Measurements from ENCODE around the gene UTY.
"Not testable (repeated sequence)": the region's sequence is repeated elsewhere in the genome, so short reads cannot be mapped to it uniquely, and the experiment has no call there.

Gene UTY

GRCh38 chrY:13299411-13299810 is 180.4 kb downstream of the UTY start:
- DNase-seq (ENCODE audit: low spot score): no peak

GRCh38 chrY:13296176-13296890 is 183.5 kb downstream of the UTY start:
- DNase-seq (ENCODE audit: low spot score): no peak

- DNase-seq (ENCODE audit: low spot score): no peak
These were observed 184.8 kb downstream of the UTY start for GRCh38 chrY:13295026-13295425.

DNA sequence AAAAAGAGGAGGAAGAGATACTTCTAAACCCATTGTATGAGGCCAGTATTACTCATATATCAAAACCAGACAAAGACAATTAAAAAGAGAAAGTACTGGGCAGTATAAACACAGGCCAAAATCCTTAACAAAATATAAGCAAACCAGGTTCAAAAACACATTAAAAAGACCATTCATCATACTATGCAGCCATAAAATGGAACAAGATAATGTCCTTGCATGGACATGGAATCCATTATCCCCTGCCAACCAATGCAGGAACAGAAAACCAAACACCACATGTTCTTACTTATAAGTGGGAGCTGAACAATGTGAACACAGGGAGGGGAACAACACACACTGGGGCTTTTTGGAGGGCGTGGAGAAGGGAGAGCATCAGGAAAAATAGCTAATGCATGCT is 188.6 kb downstream of the UTY start:
- DNase-seq (ENCODE audit: low spot score): no peak

GRCh38 chrY:13282151-13283054 is 197.4 kb downstream of the UTY start:
- not testable (repeated sequence) for DNase-seq (ENCODE audit: low spot score)

DNA sequence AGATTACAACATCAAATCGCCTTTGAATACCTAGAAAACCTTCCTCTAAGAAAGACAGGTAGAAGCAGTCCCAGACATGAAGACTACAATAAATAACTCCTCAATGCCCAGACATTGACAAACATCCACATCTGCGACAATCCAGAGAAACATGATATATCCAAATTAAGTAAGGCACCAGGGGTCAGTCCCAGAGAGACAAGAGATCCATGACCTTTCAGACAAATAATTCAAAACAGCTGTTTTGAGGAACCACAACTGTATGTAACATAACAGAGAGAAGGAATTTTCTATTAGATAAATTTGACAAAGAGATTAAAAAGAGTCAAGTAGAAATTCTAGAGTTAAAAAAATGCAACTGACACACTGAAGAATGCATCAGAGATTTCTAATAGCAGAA is 200.3 kb downstream of the UTY start:
- DNase-seq (ENCODE audit: low spot score): no peak

DNA sequence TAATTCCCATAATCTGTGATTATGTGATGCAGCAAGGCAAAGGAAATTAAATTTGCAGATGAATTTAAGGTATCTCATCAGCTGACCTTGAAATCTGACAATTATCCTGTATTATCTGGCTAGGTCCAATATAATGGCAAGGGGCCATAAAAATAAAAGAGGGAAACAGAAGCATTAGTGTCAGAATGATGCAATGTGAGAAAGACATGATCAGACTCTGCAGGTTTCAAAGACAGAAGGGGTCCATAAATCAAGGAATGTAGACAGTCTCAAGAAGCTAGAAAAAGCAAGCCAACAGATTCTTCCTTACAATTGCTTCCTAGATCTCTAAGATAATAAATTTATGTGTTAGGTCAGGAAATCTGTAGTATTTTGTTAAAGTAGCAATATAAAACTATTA is 208.1 kb downstream of the UTY start:
- no peak for DNase-seq (ENCODE audit: low spot score)

DNA sequence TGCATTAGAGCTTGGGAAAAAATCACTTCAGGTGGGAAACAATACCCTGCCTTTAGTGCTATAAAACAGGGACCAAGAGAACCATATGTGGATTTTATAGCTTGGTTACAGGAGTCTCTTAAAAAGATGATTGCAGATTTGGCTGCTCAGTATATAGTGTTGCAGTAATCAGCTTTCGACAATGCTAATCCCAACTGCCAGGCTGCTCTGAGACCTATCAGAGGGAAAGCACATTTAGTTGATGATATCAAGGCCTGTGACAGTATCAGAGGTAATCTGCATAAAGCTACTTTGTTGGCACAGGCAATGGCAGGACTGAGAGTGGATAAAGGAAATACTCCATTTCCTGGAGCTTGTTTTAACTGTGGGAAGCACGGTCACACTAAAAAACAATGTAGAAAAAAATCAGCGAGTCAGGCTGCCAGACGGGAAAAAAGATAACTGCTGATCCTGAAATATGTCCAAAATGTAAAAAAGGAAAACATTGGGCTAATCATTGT is 225.8 kb downstream of the UTY start:
- DNase-seq (ENCODE audit: low spot score): not testable (repeated sequence)

GRCh38 chrY:13250421-13250820 is 229.4 kb downstream of the UTY start:
- DNase-seq (ENCODE audit: low spot score): no peak

- DNase-seq (ENCODE audit: low spot score): no peak
These were observed 236.1 kb downstream of the UTY start for GRCh38 chrY:13243716-13244115.

DNA sequence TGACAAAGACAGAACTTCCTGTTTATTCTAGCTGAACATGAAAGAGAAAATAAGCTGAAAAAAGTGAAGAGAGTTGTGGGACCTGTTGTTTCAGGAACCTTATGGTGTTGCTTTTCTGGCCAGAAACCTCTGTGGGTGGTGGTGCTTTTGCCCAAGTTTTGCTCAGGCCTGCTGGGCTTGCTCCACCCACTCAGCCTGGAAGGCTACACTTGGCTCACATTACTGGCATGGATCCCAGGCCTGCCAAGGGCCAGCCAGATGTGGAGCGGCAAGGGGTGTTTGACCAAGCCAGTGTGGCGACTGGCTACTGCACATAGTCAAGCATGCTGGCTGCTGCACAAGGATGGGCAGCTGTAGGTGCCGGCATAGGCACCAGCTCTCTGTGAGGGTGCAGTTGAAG is 245.9 kb downstream of the UTY start:
- no peak for DNase-seq (ENCODE audit: low spot score)

- DNase-seq (ENCODE audit: low spot score): no peak
These were observed 246.7 kb downstream of the UTY start for GRCh38 chrY:13233118-13233517.

GRCh38 chrY:13227354-13227953 is 252.4 kb downstream of the UTY start:
- DNase-seq (ENCODE audit: low spot score): no peak

- DNase-seq (ENCODE audit: low spot score): no peak
These were observed 268.7 kb downstream of the UTY start for GRCh38 chrY:13210961-13211646.

GRCh38 chrY:13205214-13205613 is 274.6 kb downstream of the UTY start:
- no peak for DNase-seq (ENCODE audit: low spot score)

All from AG08395 (cell line).